ENCODE results near the gene DNAJC5.

DNA sequence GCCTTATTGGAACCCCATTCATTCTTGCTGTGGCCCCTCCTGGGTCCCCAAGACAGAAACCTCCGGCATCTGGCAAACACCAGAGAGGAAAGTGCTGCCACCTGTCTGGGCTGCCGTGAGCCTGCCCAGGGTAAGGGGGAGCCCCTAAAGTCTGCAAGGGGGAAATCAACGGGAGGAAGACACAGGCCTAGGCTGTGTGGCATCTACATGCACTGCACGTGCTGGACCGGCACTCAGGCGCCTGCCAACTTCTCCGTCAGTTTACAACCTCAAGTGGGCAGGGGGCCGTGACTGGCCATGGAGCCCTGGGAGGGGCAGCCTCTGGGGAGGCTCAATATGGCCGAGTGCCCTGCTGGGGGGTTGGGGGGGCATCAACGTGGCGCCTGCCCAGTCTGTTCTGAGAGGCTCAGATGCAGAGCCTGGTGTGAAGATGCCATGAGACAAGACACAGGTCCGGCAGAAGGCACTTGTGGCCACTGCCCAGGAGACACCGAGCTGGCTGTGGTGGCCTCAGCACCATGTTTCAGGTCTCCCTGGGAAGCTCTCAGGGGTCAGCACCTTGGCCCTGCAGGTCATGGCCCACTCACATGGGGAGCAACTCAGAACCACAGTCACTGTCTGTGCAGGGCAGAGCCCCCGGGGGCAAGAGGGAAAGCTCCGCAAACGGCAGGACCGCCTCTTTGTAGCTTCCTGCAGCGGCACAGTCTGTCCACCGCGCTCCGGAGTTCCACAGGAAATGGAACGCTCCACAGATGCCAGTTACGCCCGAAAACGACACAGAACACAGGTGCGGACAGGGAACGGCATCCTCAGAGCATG is 52.9 kb downstream of the DNAJC5 start:
- TF ChIP-seq, protein P1, sequence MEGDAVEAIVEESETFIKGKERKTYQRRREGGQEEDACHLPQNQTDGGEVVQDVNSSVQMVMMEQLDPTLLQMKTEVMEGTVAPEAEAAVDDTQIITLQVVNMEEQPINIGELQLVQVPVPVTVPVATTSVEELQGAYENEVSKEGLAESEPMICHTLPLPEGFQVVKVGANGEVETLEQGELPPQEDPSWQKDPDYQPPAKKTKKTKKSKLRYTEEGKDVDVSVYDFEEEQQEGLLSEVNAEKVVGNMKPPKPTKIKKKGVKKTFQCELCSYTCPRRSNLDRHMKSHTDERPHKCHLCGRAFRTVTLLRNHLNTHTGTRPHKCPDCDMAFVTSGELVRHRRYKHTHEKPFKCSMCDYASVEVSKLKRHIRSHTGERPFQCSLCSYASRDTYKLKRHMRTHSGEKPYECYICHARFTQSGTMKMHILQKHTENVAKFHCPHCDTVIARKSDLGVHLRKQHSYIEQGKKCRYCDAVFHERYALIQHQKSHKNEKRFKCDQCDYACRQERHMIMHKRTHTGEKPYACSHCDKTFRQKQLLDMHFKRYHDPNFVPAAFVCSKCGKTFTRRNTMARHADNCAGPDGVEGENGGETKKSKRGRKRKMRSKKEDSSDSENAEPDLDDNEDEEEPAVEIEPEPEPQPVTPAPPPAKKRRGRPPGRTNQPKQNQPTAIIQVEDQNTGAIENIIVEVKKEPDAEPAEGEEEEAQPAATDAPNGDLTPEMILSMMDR (IDR thresholded peaks at IDR 0.05), result no peak
- TF ChIP-seq, protein P2, sequence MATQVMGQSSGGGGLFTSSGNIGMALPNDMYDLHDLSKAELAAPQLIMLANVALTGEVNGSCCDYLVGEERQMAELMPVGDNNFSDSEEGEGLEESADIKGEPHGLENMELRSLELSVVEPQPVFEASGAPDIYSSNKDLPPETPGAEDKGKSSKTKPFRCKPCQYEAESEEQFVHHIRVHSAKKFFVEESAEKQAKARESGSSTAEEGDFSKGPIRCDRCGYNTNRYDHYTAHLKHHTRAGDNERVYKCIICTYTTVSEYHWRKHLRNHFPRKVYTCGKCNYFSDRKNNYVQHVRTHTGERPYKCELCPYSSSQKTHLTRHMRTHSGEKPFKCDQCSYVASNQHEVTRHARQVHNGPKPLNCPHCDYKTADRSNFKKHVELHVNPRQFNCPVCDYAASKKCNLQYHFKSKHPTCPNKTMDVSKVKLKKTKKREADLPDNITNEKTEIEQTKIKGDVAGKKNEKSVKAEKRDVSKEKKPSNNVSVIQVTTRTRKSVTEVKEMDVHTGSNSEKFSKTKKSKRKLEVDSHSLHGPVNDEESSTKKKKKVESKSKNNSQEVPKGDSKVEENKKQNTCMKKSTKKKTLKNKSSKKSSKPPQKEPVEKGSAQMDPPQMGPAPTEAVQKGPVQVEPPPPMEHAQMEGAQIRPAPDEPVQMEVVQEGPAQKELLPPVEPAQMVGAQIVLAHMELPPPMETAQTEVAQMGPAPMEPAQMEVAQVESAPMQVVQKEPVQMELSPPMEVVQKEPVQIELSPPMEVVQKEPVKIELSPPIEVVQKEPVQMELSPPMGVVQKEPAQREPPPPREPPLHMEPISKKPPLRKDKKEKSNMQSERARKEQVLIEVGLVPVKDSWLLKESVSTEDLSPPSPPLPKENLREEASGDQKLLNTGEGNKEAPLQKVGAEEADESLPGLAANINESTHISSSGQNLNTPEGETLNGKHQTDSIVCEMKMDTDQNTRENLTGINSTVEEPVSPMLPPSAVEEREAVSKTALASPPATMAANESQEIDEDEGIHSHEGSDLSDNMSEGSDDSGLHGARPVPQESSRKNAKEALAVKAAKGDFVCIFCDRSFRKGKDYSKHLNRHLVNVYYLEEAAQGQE (IDR thresholded peaks at IDR 0.05; ENCODE audit: insufficient read depth in 1 of 2, low read depth in 2 of 2, low read length in 1 of 2), result no peak
- TF ChIP-seq SIN3A (IDR thresholded peaks at IDR 0.05; ENCODE audit: borderline replicate concordance, insufficient read depth, low read depth, low read length), result no peak
- no peak for TF ChIP-seq POLR2AphosphoS5 (IDR thresholded peaks at IDR 0.05; ENCODE audit: low read depth, low read length)

Data from Panc1 (cell line).